Measurements from ENCODE around the gene KDM6A. TPM values are rescaled to one million over a fixed set of nuclear protein-coding genes. Genes with fewer than 3 reads are reported as not detected.

Gene KDM6A
- total RNA-seq, 4 donors from 2014 or later: 25.9 to 51.0 (median 34.9) TPM

DNA sequence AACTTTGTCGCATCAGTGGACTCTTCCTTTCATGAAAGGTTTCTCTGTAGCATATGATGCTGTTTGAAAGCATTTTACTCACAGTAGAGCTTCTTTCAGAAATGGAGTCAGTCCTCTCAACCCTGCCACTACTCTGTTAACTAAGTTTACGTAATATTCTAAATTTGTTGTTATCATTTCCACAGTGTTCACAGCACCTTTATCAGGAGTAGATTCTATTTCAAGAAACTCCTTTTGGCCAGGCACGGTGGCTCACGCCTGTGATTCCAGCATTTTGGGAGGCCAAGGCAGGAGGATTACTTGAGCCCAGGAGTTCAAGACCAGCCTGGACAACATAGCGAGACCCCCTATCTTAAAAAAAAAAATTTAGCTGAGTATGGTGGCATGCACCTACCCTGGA lies 90.0 kb downstream of the KDM6A start:
- peaks cover 0 to 15% (median 2%) of the 10 kb centered on the region in 4 donors for H3K4me1 ChIP-seq
- no peak overlapping the region for H3K27ac ChIP-seq
- no peaks in the 10 kb centered on the region for H3K9me3 ChIP-seq
- 96 to 98% methylated on average over 5 of the region's 5 CpGs for WGBS, 2 donors
- H3K27me3 ChIP-seq: no peaks in the 10 kb centered on the region
- no peaks in the 10 kb centered on the region for H3K36me3 ChIP-seq
- H3K4me3 ChIP-seq: no peak overlapping the region
- no peak for TF ChIP-seq EP300 (IDR thresholded peaks at IDR 0.05)
- TF ChIP-seq, protein P1, sequence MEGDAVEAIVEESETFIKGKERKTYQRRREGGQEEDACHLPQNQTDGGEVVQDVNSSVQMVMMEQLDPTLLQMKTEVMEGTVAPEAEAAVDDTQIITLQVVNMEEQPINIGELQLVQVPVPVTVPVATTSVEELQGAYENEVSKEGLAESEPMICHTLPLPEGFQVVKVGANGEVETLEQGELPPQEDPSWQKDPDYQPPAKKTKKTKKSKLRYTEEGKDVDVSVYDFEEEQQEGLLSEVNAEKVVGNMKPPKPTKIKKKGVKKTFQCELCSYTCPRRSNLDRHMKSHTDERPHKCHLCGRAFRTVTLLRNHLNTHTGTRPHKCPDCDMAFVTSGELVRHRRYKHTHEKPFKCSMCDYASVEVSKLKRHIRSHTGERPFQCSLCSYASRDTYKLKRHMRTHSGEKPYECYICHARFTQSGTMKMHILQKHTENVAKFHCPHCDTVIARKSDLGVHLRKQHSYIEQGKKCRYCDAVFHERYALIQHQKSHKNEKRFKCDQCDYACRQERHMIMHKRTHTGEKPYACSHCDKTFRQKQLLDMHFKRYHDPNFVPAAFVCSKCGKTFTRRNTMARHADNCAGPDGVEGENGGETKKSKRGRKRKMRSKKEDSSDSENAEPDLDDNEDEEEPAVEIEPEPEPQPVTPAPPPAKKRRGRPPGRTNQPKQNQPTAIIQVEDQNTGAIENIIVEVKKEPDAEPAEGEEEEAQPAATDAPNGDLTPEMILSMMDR (IDR thresholded peaks at IDR 0.05): no peak
- TF ChIP-seq POLR2A (IDR thresholded peaks at IDR 0.05): no peak
- no peak for DNase-seq (ENCODE audit: low spot score in 2 of 2)

DNA sequence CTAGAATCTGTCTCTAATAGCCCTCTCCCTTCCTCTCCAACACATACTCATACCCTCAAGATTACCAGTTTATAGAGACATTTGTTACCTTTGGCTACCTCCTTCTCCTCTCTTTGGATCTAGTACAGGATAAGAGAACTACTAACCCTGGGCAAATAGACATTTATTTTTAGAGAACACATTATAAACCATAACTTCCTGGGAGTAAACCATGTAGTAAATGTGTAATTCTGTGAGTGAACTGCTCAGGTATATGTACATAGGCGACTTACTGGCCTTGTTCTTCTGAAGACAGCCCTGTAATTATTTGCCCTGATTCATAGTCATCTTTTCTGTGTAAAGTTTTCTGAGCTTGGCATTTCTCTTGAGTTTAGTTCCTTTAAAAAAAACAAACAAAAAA lies 94.2 kb downstream of the KDM6A start:
- 92 to 94% methylated on average over 1 of the region's 1 CpG for WGBS, 2 donors
- Histone ChIP-seq H3K36me3 (no peaks in the 10 kb centered on the region), H3K27ac (no peak overlapping the region), H3K27me3 (no peaks in the 10 kb centered on the region), H3K9me3 (no peaks in the 10 kb centered on the region), H3K4me1 (no peaks in the 10 kb centered on the region), H3K4me3 (no peak overlapping the region)
- TF ChIP-seq EP300 (IDR thresholded peaks at IDR 0.05): no peak
- TF ChIP-seq, protein P1 (IDR thresholded peaks at IDR 0.05): no peak
- no peak for TF ChIP-seq POLR2A (IDR thresholded peaks at IDR 0.05)
- DNase-seq (ENCODE audit: low spot score in 2 of 2): no peak

DNA sequence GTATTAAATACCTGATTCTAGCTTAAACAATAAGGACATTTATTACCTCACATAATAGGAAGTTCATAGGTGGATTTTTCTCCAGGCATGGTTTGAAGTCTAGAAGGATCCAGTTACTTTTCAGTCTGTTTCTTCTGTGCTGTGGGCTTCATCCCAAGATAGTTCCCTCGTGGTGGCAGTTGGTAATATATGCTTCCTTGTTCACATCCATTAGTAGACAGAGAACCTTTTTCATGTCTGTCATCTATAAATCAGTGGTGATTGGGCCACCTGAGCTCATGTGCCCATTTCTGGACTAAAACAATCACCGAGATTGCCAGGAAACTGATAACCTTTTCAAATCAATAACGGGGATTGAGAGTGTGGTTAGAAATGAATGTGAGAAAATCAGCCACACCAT lies 97.7 kb downstream of the KDM6A start:
- peaks cover 0 to 19% (median 3%) of the 10 kb centered on the region in 4 donors for H3K9me3 ChIP-seq
- H3K4me3 ChIP-seq: no peak overlapping the region
- no peaks in the 10 kb centered on the region for H3K36me3 ChIP-seq
- H3K27me3 ChIP-seq: no peaks in the 10 kb centered on the region
- no peaks in the 10 kb centered on the region for H3K4me1 ChIP-seq
- no peak for DNase-seq (ENCODE audit: low spot score in 2 of 2)
- TF ChIP-seq, protein P1 (IDR thresholded peaks at IDR 0.05): no peak
- TF ChIP-seq POLR2A (IDR thresholded peaks at IDR 0.05) (no peak), EP300 (IDR thresholded peaks at IDR 0.05) (no peak)
- WGBS, 2 donors: 75% methylated on average over 3 of the region's 3 CpGs
- H3K27ac ChIP-seq: no peak overlapping the region

DNA sequence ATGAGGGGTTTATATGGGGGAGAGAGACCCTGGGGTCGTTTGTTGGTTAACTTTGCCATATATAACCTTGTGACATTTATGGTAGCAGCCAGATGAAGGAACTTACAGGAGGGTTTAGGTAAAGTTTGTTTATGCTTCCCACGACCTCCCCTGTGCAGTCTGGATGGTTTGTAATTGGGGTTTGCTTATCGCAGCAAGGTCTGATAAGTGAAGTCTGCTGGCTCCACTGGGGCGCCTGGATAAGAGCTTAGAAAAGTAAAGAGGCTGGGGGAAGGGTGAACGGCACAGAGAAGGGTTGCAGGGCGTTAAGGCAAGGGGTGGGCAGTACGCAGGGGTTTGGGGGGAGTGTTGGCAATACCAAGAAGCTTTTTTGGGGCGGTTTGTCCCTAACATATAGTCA lies 98.7 kb downstream of the KDM6A start:
- 57 to 58% methylated on average over 8 of the region's 8 CpGs for WGBS, 2 donors
- TF ChIP-seq EP300 (IDR thresholded peaks at IDR 0.05) (no peak), POLR2A (IDR thresholded peaks at IDR 0.05) (no peak)
- TF ChIP-seq, protein P1 (IDR thresholded peaks at IDR 0.05): no peak

DNA sequence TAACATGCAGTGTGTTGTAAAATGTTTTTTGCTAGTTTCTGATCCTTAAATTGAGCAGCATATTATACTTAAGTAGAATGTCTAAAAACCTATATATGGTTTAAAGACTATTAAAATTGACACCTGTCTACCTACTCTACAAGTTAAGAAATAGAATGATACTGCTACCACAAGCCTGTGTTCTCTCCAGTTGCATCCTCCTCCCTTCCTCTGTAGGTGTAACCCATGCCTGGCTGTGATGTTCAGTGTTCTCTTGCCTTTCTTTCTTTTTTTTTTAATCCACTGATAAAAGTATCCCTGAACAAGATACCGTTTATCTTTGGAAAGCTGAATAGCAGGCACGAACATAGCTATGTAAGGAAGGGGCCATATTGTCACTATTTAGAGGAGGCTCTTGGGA lies 99.1 kb downstream of the KDM6A start:
- Histone ChIP-seq H3K36me3 (no peaks in the 10 kb centered on the region), H3K27ac (no peak overlapping the region), H3K4me3 (no peak overlapping the region), H3K4me1 (no peaks in the 10 kb centered on the region), H3K9me3 (peaks cover 0 to 26% (median 4%) of the 10 kb centered on the region in 4 donors), H3K27me3 (no peaks in the 10 kb centered on the region)
- DNase-seq (ENCODE audit: low spot score in 2 of 2): no peak
- WGBS, 2 donors: 79 to 81% methylated on average over 2 of the region's 2 CpGs
- TF ChIP-seq POLR2A (IDR thresholded peaks at IDR 0.05) (no peak), EP300 (IDR thresholded peaks at IDR 0.05) (no peak)
- TF ChIP-seq, protein P1 (IDR thresholded peaks at IDR 0.05): no peak

More for the DNA sequence above, 98.7 kb downstream of the KDM6A start:
- Histone ChIP-seq H3K36me3 (no peaks in the 10 kb centered on the region), H3K27ac (no peak overlapping the region), H3K4me1 (no peaks in the 10 kb centered on the region), H3K9me3 (peaks cover 0 to 26% (median 4%) of the 10 kb centered on the region in 4 donors), H3K4me3 (no peak overlapping the region), H3K27me3 (no peaks in the 10 kb centered on the region)
- DNase-seq (ENCODE audit: low spot score in 2 of 2): no peak
